K562 (cell line): ENCODE data around the gene ZBTB38. TPM values are rescaled to one million over a fixed set of nuclear protein-coding genes. Genes with fewer than 3 reads are reported as not detected.

Experiments
- AFF1 ChIP-seq, 2 experiments: fragments of 450-650 bp; IDR thresholded peaks; 2 replicates each; pipeline ENCODE4 v1.6.1; 2018; ENCODE audit warnings: mild to moderate bottlenecking in 2 of 2, low read depth in 1 of 2; ENCODE audit not compliant: partially characterized antibody in 2 of 2
- CBX3 ChIP-seq, 2 experiments: IDR thresholded peaks; 1 replicate in 1 of 2; 2 replicates in 1 of 2; pipeline ENCODE4 v1.6.1; 2012; ENCODE audit warnings: inconsistent platforms in 2 of 2, low read length in 2 of 2, borderline replicate concordance in 1 of 2, control low read depth in 1 of 2
- CBX5 ChIP-seq: IDR thresholded peaks from 2 replicates; pipeline ENCODE4 v1.6.1; 2014; ENCODE audit warnings: low read depth, borderline replicate concordance
- CXXC5 ChIP-seq: fragments of 250-450 bp; sonication (Bioruptor Pico); IDR thresholded peaks from 2 replicates; pipeline ENCODE4 v1.8.0; 2022; ENCODE audit warnings: inconsistent platforms, mild to moderate bottlenecking, moderate library complexity
- E2F6 ChIP-seq, 2 experiments: IDR thresholded peaks; 2 replicates each; pipeline ENCODE4 v1.6.1; 2011; ENCODE audit warnings: borderline replicate concordance in 1 of 2, control low read depth in 1 of 2, low read depth in 1 of 2, low read length in 1 of 2, mild to moderate bottlenecking in 1 of 2, mixed read lengths in 1 of 2, moderate library complexity in 1 of 2; ENCODE audit not compliant: insufficient read depth in 1 of 2, insufficient read length in 1 of 2, poor library complexity in 1 of 2, severe bottlenecking in 1 of 2; ENCODE audit errors: extremely low read depth in 1 of 2
- ETV6 ChIP-seq, 3 experiments: fragments of 150-350 bp in 1 of 3; sonication (generic) in 1 of 3; formaldehyde crosslinking in 1 of 3; IDR thresholded peaks; 2 replicates each; pipeline versions ENCODE4 v1.6.1 to v1.8.0; 2014 to 2022; ENCODE audit warnings: borderline replicate concordance in 2 of 3, low read depth in 2 of 3, antibody characterized with exemption in 1 of 3, low read length in 1 of 3, mild to moderate bottlenecking in 1 of 3, missing genetic modification reagents in 1 of 3
- GATA2 ChIP-seq: sonication (generic); formaldehyde crosslinking; IDR thresholded peaks from 2 replicates; pipeline ENCODE4 v1.4.0; 2020; ENCODE audit warnings: mild to moderate bottlenecking, missing genetic modification reagents
- HDAC1 ChIP-seq, 2 experiments: fragments of 450-650 bp; IDR thresholded peaks; 2 replicates each; pipeline ENCODE4 v1.6.1; 2016 to 2017; ENCODE audit warnings: inconsistent platforms in 1 of 2, mild to moderate bottlenecking in 1 of 2, moderate library complexity in 1 of 2
- KLF6 ChIP-seq: fragments of 250-450 bp; sonication (Bioruptor Pico); IDR thresholded peaks from 2 replicates; pipeline ENCODE4 v1.4.0; 2020; ENCODE audit warnings: mild to moderate bottlenecking, moderate library complexity, borderline replicate concordance
- MLLT1 ChIP-seq, 2 experiments: fragments of 450-650 bp; IDR thresholded peaks; 2 replicates each; pipeline ENCODE4 v1.6.1; 2016
- NCOA1 ChIP-seq: fragments of 450-650 bp; IDR thresholded peaks from 2 replicates; pipeline ENCODE4 v1.6.1; 2016; ENCODE audit warnings: low read depth
- PYGO2 ChIP-seq: fragments of 450-650 bp; IDR thresholded peaks from 2 replicates; pipeline ENCODE4 v1.6.1; 2016; ENCODE audit warnings: mild to moderate bottlenecking, missing genetic modification characterization, moderate library complexity, missing compliant biosample characterization
- SIX5 ChIP-seq, 2 experiments: IDR thresholded peaks; 2 replicates each; pipeline ENCODE4 v1.6.1; 2011; ENCODE audit warnings: low read length in 2 of 2, borderline replicate concordance in 1 of 2, low read depth in 1 of 2, mild to moderate bottlenecking in 1 of 2, moderate library complexity in 1 of 2; ENCODE audit not compliant: insufficient read depth in 1 of 2
- ZBTB9 ChIP-seq: fragments of 450-650 bp; formaldehyde crosslinking; IDR thresholded peaks from 2 replicates; pipeline ENCODE4 v1.4.0; 2020; ENCODE audit warnings: mild to moderate bottlenecking, moderate library complexity
- ZNF165 ChIP-seq: fragments of 250-450 bp; sonication (Bioruptor Pico); IDR thresholded peaks from 2 replicates; pipeline ENCODE4 v1.4.0; 2020; ENCODE audit warnings: borderline replicate concordance
- ZNF589 ChIP-seq: fragments of 200-800 bp; sonication (Bioruptor generic); IDR thresholded peaks from 2 replicates; pipeline ENCODE4 v1.6.1; 2016; ENCODE audit warnings: low read depth, missing genetic modification characterization, missing compliant biosample characterization
- polyA plus RNA-seq, 8 experiments: library from polyadenylated mRNA; depleted of rRNA in 4 of 8; stranded (reverse) in 5 of 8; unstranded in 3 of 8; fragments of >200 nt; fragmentation: Nextera tagmentation in 2 of 8; fragmentation: Illumina TruSeq in 1 of 8; extraction: Ambion mirVana in 2 of 8; extraction: Trizol in 1 of 8; gene quantifications; 2 replicates each; pipeline versions ENCODE4 v1.2.1 to v1.2.3, GENCODE V29; 2011 to 2014; ENCODE audit warnings: inconsistent platforms in 1 of 8, missing spikeins in 1 of 8
- total RNA-seq, 7 experiments: library from RNA; depleted of rRNA in 6 of 7; stranded (reverse); fragments of >200 nt in 6 of 7; fragmentation: Illumina TruSeq in 2 of 7; extraction: Trizol in 2 of 7; gene quantifications; 2 replicates each; pipeline versions ENCODE4 v1.2.1 to v1.2.3, GENCODE V29; 2011 to 2021; ENCODE audit warnings: low replicate concordance in 1 of 7

Gene ZBTB38
- total and polyA plus RNA-seq, 9 of the 15 experiments (the other 6 are each of a cell fraction or from before 2014, with no cell fraction given): 12.1 to 39.4 (median 22.9) TPM

GRCh38 chr3:141368062-141368924 lies at the start of gene ZBTB38 (continued):
- TF ChIP-seq ZNF165 (CRISPR knock-in tag): 0 out of 2 replicates have a peak, but pooled peaks have one; percentile 28
- TF ChIP-seq HDAC1 (IDR thresholded peaks at IDR 0.05): peak in 1 of 2 experiments; percentile 45; a peak in 1 of 4 replicates
- peak; percentile 93 for TF ChIP-seq ZNF589
- TF ChIP-seq PYGO2 (tag): peak; percentile 67
- peak; percentile 85 for TF ChIP-seq CXXC5 (CRISPR knock-in tag)
- TF ChIP-seq CBX3 (IDR thresholded peaks at IDR 0.05; ENCODE audit: borderline replicate concordance in 1 of 2, low read length in 2 of 2): peak in 1 of 2 experiments; percentile 69; a peak in 1 of 3 replicates
- no peak for TF ChIP-seq SIX5 (IDR thresholded peaks at IDR 0.05; ENCODE audit: borderline replicate concordance in 1 of 2, insufficient read depth in 1 of 2, low read depth in 1 of 2, low read length in 2 of 2)
- TF ChIP-seq ETV6 (IDR thresholded peaks at IDR 0.05; ENCODE audit: borderline replicate concordance in 1 of 2, low read depth in 2 of 2, low read length in 1 of 2): peak in 1 of 2 experiments; percentile 53; a peak in 1 of 4 replicates
- TF ChIP-seq ETV6 (CRISPR knock-in tag; IDR thresholded peaks at IDR 0.05; ENCODE audit: borderline replicate concordance): no peak
- no peak for TF ChIP-seq GATA2 (CRISPR knock-in tag)
- peak; percentile 32; the same call in 1 of the 2 replicates for TF ChIP-seq CBX5
- TF ChIP-seq MLLT1 (IDR thresholded peaks at IDR 0.05): peak; percentile 18 to 64; a peak in 2 of 4 replicates
- TF ChIP-seq NCOA1: peak; percentile 43; the same call in 1 of the 2 replicates
- TF ChIP-seq AFF1 (IDR thresholded peaks at IDR 0.05; ENCODE audit: low read depth in 1 of 2, partially characterized antibody in 2 of 2): no peak
- peak; percentile 61; the same call in 1 of the 2 replicates for TF ChIP-seq KLF6
- peak; percentile 77 to 88 for TF ChIP-seq E2F6 (IDR thresholded peaks at IDR 0.05; ENCODE audit: borderline replicate concordance in 1 of 2, extremely low read depth in 1 of 2, insufficient read depth in 1 of 2, insufficient read length in 1 of 2, low read depth in 1 of 2, low read length in 1 of 2, poor library complexity in 1 of 2, severe bottlenecking in 1 of 2)
- TF ChIP-seq ZBTB9 (CRISPR knock-in tag): peak; percentile 63; the same call in 1 of the 2 replicates
